Endometrium (tissue), 2 donors: ENCODE data around the gene KCNA10.

Source experiments
- FAIRE-seq: peaks from 2 replicates; lab custom pipeline; 2012; peaks lifted over from hg19 to GRCh38; lab: Jason Lieb, UNC
- donor health status: control.
- donor health status: control.

KCNA10 gene

DNA sequence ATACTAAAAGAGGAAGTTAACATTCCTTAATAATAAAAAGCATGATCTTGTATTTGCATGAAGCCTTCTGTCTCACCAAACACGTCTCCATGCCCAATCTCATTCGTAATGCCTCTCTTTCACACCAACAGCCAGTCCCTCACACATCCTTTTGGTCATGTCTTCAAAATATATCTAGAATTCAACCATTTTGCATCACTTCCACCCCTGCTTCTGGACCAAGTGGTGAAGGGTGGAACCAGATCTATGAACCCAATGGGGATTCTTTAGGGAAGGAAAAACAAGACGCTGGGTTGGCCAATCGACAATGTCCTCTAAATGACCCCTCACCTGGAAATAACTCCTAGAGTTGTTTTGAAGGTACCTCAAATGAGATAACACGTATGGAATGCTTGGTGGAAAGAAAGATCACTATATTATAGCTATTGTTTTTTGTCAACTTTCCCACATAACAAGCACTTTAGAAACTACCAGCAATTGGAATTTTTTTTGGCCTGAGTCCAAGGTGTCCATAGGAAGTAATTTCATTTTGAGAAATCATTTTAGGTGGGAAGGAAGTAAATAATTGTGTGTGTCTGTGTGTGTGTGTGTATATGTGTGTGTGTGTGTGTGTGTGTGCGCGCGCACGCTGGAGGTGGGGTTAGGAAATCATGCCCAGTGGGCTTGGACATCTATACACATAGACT, at the start of gene KCNA10:
TSS of gene KCNA10 (minus strand) at position 51 of the 686 bp plus-strand sequence. CDS start 388 bp downstream, outside the sequence.
- FAIRE-seq, result no peak

DNA sequence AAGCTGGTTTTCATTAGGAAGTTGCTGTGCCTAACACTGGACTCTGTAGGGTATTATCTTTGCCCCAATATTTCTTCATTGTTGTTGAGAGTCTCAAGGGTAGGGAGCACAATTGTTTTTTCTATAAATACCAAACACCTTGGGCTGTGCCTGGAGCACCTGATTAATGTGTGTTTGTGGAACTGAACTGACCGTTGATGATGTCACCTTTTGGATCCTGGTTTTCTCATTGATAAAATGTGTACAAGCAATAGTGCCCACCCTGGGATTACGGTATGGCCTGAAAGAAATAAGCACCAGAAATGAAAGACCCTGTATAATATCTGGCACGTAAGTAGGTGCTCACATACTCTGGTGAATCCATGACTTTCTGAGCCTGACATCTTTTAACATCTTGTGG, 47.9 kb upstream of the KCNA10 start:
- FAIRE-seq, result no peak

DNA sequence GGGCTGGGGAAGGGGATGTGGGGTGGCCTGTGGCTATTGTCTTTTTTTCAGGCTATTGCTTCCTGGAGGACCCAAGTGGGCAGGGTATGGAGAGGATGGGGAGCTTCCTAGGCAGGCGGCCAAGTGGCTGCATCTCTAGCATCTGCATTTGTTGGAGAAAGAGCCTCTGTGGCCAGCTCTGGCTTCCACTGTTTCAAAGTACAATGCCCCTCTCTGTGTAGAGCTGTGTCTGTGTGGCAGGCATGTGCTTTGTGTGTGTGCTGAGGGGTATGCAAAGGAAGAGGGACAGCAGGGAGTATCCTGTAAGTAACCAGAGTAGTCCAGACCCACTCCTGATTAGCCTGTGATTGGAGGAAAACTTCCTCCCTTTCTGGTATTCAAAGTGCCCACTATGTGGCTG, 46.6 kb upstream of the KCNA10 start:
- no peak for FAIRE-seq

- no peak for FAIRE-seq
Measured at GRCh38 chr1:110563089-110563488, 44.1 kb upstream of the KCNA10 start.

DNA sequence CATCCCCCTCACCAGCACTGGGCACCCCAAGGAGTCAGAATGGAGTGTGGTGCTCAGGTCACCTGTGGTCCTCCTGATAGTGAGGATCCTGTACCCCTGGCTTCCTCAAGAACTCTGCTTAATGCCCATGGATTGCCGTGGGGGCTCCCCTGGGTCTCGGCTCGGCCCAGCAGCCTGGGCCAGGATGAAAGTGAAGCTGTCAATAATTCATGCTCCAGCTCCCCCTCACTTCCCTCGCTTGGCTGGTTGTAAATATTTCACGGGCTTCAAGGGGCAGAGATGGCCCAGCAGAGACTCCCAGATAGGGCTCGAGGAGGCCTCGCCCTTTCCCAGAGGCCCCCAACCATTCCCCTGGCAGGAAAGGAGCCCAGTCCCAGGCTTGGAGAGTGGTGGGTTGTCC, 42.6 kb upstream of the KCNA10 start:
- no peak for FAIRE-seq

DNA sequence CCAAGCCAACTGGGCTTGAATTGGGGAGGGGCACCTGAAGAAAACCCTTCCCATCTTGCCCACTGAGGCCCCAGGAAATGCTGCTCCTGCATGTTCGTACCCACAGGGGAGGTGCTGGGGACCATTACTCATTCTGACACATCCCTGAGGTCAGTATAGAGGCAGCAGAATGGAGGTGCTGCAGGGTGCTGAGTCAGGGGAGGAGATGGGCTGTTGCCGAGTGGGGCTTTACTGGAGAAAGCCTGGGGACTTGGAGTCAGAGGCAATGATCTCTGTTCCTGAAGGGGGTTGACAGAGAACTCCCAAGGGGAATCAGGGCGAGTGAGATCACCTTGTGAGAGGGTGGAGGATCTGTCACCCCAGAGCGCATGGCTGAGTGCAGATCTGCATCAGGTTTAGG, 40.2 kb upstream of the KCNA10 start:
- FAIRE-seq, result no peak

DNA sequence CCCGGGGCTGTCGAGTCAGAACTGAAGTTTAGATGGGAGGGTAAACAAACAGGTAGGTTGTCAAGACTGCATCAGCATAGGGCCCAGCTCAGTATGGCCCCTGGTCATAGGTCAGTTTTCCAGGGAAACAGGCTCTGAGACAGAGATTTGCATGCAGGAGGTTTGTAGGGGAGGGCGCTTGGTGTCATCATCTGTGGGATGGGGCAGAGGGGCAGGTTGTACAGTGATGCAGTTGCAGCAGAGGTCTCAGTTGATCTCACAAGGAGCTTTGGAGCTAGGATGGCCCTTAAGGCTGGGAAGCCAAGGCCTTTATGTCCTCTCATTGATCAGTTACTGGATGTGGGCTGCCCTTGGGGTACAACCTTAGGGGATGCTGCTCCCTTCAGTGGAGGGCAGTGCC, 38.5 kb upstream of the KCNA10 start:
- FAIRE-seq, result no peak

DNA sequence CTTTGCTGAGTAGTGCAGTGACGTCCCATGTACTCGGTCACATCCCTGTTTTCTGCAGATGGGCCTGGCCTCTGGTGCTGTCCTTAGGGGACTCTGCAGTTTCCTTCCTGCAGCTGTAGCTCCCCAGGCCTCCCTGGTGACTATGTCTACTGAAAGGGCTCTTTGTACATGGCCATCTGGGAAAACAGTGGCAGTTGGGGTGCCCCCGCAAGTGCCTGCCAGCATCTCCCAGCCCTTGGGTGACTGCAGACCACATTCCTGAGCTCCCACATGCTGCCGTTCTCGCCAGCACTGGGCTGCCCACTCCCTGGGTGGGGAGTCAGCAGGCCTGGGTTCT, 37.5 kb upstream of the KCNA10 start:
- FAIRE-seq, result no peak

DNA sequence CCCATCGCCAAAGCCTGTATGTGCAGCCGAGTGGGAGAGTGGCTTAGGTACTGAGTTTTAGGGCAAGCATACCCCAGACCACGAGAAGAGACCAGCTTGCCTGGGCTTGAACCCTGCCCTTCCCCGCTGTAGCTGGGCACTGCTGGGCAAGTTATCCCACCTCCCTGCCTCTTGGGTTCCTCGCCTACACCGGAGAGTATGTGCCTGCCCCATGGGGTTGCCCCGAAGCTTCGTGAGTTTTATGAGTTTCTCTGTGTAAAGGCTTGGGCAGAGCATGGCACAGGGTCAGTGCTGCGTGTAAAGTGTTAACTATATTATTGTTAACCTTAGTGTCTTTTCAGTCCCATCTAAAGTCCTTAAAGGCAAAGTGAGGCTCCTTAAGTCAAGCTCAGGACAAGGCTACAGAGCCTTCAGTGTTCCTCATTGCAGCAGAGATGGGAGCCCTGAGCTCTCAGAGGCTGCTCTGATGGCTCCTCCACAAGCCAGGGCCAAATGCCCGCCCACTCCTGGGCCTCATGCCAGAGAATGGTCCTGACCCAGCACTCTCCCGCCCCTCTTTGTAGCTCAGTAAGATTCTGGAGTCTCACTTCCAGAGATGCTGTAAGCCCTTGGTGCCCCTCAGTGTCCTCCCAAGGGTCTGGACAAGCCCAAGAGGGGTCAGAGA, 37.0 kb upstream of the KCNA10 start:
- FAIRE-seq, result no peak

DNA sequence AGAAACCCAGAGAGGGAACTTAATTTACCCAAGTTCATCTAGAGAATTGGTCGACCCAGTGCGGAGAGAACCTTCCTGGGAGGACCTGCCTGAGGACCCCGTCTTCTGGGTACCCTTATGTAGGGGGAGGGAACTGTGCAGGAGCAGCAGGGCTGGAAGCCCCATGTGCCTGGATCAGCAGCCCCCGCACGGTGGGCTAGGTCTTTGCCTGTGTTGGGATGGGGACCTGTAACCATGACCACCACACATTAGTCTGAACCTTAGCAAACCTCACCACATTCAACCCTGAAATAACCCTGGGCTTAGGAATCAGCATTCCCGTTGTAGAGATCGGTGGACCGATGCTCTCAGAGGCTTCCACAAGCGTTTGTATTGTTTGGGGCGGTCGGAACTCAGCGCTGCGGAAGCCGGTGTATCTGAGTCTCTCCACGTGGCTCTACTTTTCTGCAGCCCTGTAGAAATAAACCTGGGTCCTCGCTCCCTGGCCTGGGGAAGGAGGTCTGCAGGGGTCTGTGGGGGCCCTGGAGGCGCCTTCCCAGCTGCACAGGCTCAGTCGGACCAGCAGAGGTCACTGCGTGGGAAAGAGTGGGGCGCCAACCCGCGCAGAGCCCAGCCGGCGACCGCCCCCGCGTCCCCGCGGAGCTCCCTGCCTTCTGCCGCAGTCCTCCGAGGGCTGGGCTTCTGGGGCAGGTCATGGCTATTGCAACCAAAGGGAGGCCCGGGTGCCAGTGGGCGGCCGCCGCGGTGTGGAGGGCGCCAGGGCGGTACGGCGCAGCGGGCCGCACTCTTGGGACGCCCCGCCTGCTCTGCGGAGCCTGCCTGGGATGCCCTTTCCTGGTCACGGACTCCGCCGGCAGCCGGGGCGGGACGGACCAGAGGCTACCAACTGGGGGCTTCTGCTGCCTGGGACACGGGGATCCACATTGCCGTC, 36.2 kb upstream of the KCNA10 start:
- no peak for FAIRE-seq

GRCh38 chr1:110551278-110551809, 32.4 kb upstream of the KCNA10 start:
- FAIRE-seq, result no peak

- no peak for FAIRE-seq
Measured at GRCh38 chr1:110549831-110550230, 30.9 kb upstream of the KCNA10 start.

GRCh38 chr1:110548381-110548780, 29.4 kb upstream of the KCNA10 start:
- no peak for FAIRE-seq

- FAIRE-seq, result no peak
Measured at GRCh38 chr1:110547017-110547416, 28.0 kb upstream of the KCNA10 start.

DNA sequence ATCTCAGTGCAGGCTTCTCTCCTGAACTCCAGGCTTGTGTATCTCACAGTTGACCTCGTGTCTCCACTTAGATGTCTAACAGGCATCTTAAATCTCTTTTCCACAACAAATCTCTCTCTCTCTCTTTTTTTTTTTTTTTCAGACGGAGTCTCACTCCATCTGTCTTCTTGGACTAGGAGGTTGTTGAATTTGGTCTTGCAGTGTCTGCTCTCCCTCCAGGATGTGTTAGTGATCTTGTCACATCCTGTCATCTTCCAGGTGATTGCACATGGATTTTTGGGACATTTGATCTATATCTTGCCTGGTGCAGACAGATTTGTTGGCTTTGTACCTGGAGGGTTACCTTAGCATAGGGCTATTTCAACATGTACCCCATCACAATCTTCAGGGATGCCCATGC, 26.5 kb upstream of the KCNA10 start:
- no peak for FAIRE-seq

DNA sequence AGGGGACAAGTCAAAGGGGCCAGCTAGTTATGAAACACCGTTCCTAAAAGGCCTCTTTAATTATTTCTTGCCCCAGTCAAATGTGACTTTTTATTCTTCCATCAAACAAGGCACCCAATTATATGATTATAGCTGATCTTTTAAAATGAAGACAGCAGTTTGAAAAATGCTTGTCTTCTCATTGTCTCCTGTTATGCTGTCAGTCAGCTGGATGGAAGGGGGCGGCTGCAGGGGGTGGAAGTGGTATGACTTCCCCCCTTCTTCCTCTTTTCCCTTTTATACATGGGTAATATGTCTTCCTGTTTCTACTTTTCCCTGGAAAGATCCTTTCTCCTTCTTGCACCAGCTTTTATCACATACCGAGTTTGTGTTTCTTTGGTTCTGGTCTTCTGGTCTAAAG, 25.8 kb upstream of the KCNA10 start:
- no peak for FAIRE-seq

GRCh38 chr1:110542725-110543124, 23.8 kb upstream of the KCNA10 start:
- FAIRE-seq, result no peak

- no peak for FAIRE-seq
Measured at GRCh38 chr1:110541906-110542395, 23.0 kb upstream of the KCNA10 start.

DNA sequence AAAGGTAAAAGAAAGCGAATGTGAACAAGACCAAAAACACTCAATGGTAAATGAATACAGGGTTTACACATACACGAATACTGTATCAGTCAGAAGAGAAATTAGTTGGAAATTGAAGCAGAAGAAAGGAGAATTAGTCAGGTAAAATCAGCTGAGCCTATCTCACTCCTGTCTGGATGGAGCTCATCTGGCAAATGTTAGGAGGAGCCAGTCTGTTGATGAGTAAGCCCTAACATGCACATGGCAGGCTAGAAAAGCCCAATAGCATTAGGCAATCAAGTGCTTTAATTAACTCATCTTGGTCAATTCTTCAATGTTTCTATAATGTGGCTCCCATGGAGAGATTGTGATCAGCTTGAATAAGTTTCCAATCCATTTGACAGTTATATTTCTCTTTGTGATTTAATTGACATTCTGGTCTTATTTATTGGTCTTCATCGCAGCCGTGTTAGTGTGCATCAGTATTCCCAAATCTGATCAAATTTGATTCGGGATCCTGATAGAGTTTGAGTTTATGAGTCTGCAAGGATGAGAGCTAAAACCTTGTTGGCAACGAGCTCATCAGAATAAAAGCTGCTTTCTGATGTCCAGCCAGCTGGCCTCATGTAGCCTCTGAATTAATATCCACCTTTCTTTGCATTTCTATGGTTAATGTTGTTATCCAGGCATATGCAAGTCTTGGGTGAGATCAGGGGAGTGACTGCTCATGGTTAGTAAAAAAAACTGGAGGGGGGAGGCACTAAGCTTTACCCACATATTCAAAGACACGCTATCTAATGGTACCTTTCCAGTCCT, 22.1 kb upstream of the KCNA10 start:
- no peak for FAIRE-seq

GRCh38 chr1:110538921-110539320, 19.9 kb upstream of the KCNA10 start:
- FAIRE-seq, result no peak

GRCh38 chr1:110538075-110538474, 19.1 kb upstream of the KCNA10 start:
- no peak for FAIRE-seq

DNA sequence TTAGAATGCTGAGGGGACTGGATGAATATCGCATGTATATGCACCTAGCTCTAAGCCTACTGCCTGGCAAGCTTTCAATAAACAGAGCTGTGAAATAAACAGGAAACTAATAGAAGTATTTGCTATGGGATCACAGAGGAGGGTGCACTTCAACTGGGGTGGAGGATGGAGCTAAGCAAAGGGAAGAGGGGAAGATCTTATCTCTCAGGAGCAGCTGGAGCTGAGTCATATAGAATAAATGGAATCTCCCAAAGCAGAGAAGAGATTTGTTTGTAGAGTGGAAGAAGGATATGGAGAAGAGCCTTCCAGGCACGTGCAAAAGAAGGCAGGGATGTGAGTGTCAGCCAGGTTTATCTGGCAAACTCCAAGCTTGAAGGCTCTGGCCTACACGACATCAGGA, 17.0 kb upstream of the KCNA10 start:
- no peak for FAIRE-seq
